GM19395 (cell line): ENCODE data around the gene USP13.

Source experiments
- ATAC-seq: cut with Tn5 transposase; IDR thresholded peaks from one replicate; pipeline ENCODE4 v1.9.1; 2021; ENCODE audit warnings: mild to moderate bottlenecking, moderate library complexity; ENCODE audit not compliant: unreplicated experiment

USP13 gene

GRCh38 chr3:179731544-179731943 lies 78.7 kb downstream of the USP13 start:
- ATAC-seq, result no peak

- no peak for ATAC-seq
These were observed 80.0 kb downstream of the USP13 start for GRCh38 chr3:179732661-179733348.

GRCh38 chr3:179733797-179734196 lies 81.0 kb downstream of the USP13 start:
- ATAC-seq, result no peak

GRCh38 chr3:179734497-179735281 lies 81.8 kb downstream of the USP13 start:
- no peak for ATAC-seq

GRCh38 chr3:179735321-179735720 lies 82.5 kb downstream of the USP13 start:
- ATAC-seq, result no peak

- no peak for ATAC-seq
These were observed 86.2 kb downstream of the USP13 start for GRCh38 chr3:179738998-179739397.

GRCh38 chr3:179739816-179740594 lies 87.2 kb downstream of the USP13 start:
- no peak for ATAC-seq

GRCh38 chr3:179743913-179744312 lies 91.1 kb downstream of the USP13 start:
- no peak for ATAC-seq

- no peak for ATAC-seq
These were observed 91.8 kb downstream of the USP13 start for GRCh38 chr3:179744667-179745066.

- no peak for ATAC-seq
These were observed 92.2 kb downstream of the USP13 start for GRCh38 chr3:179745079-179745478.

- no peak for ATAC-seq
These were observed 92.9 kb downstream of the USP13 start for GRCh38 chr3:179745716-179746115.

- ATAC-seq, result peak; percentile 76
These were observed 98.0 kb downstream of the USP13 start for GRCh38 chr3:179750720-179751328.

GRCh38 chr3:179760944-179761343 lies 108.1 kb downstream of the USP13 start:
- no peak for ATAC-seq

GRCh38 chr3:179765396-179765795 lies 112.6 kb downstream of the USP13 start:
- no peak for ATAC-seq

GRCh38 chr3:179766416-179767133 lies 113.7 kb downstream of the USP13 start:
- ATAC-seq, result no peak

- no peak for ATAC-seq
These were observed 115.2 kb downstream of the USP13 start for GRCh38 chr3:179768080-179768479.

- ATAC-seq, result no peak
These were observed 116.8 kb downstream of the USP13 start for GRCh38 chr3:179769411-179770247.

- ATAC-seq, result no peak
These were observed 119.0 kb downstream of the USP13 start for GRCh38 chr3:179771797-179772196.

GRCh38 chr3:179772297-179772696 lies 119.5 kb downstream of the USP13 start:
- no peak for ATAC-seq
